ENCODE data around the gene ZNF407. TPM values are rescaled to one million over a fixed set of nuclear protein-coding genes. Genes with fewer than 3 reads are reported as not detected.

The ZNF407 gene
- total and polyA plus RNA-seq, 3 donors from 2014 or later = 10.9 to 35.9 (median 30.8) TPM

DNA sequence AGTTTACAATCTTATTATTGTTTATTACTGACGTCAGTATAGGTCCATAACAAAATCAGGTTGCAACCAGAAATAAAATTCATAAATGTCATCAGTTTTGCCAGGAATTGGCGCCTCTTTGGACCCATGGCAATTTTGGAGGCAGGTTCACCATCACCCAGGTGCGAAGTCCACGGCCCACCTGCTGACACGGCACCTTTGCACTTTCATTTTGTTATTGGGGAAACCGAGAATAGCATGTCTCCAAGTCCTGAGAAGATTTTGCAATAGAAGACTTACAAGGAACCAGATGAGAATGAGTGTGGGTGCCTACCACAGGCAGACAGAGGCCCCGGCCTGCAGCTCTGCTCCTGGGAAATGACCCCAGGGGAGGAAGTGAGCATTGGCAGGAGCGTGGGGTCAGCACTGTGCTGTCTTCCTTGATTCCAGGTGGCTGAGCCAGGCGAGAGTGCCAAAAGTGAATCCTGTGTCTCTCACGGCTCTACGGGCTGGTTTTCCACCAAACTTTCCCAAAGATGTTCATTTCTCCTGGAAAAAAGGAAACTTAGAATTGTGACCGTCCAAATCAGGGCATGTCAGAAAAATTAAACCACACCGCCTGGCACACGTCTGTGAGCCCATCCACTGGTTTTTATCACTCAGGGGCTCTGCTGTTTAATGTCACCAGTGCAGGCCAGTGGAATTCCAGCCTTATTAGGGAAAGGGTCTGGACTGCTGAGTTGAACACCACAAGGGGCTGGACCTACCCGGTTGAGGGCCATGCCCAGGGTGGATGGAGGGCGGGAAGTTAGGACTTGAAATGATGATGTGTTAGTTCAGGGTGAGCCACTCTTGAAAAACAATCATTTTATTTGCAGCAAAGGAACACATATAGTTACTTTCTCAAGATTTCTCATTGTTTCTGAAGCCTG lies 514.8 kb downstream of the ZNF407 start:
- H3K36me3 ChIP-seq (ENCODE audit: low read depth, missing control alignments) = no peaks in the 10 kb centered on the region
- no peak for DNase-seq
- WGBS, 2 donors = 86 to 90% methylated on average over 16 of the region's 16 CpGs
- no peak overlapping the region for H3K27ac ChIP-seq
- intact Hi-C loops (cut with DNase I; ENCODE audit: low total_unique reads) = no loop called here
- H3K4me3 ChIP-seq = no peak overlapping the region
- H3K9me3 ChIP-seq = no peaks in the 10 kb centered on the region
- TF ChIP-seq POLR2A (IDR thresholded peaks at IDR 0.05) = no peak
- TF ChIP-seq, protein P1, sequence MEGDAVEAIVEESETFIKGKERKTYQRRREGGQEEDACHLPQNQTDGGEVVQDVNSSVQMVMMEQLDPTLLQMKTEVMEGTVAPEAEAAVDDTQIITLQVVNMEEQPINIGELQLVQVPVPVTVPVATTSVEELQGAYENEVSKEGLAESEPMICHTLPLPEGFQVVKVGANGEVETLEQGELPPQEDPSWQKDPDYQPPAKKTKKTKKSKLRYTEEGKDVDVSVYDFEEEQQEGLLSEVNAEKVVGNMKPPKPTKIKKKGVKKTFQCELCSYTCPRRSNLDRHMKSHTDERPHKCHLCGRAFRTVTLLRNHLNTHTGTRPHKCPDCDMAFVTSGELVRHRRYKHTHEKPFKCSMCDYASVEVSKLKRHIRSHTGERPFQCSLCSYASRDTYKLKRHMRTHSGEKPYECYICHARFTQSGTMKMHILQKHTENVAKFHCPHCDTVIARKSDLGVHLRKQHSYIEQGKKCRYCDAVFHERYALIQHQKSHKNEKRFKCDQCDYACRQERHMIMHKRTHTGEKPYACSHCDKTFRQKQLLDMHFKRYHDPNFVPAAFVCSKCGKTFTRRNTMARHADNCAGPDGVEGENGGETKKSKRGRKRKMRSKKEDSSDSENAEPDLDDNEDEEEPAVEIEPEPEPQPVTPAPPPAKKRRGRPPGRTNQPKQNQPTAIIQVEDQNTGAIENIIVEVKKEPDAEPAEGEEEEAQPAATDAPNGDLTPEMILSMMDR (IDR thresholded peaks at IDR 0.05) = no peak
- H3K27me3 ChIP-seq = no peaks in the 10 kb centered on the region
- no peaks in the 10 kb centered on the region for H3K4me1 ChIP-seq

DNA sequence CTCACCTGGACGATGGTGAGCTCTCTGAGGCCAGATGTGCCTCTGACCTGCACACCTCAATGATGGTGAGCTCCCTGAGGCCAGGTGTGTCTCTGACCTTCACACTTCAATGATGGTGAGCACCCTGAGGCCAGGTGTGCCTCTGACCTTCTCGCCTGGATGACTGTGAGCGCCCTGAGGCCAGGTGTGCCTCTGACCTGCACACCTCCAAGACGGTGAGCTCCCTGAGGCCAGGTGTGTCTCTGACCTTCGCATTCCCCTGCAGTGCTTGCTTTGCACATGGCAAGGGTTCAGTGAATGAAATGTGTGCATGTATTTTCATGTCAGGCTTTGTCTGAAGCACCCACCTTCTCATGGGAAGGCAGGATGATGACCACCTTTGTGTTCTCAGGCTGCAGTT lies 515.8 kb downstream of the ZNF407 start:
- DNase-seq = no peak
- Histone ChIP-seq H3K4me3 (no peak overlapping the region), H3K27ac (no peak overlapping the region), H3K27me3 (no peaks in the 10 kb centered on the region), H3K4me1 (no peaks in the 10 kb centered on the region), H3K9me3 (no peaks in the 10 kb centered on the region), H3K36me3 (ENCODE audit: low read depth, missing control alignments) (no peaks in the 10 kb centered on the region)
- TF ChIP-seq, protein P1 (IDR thresholded peaks at IDR 0.05) = no peak
- TF ChIP-seq POLR2A (IDR thresholded peaks at IDR 0.05) = no peak
- WGBS, 2 donors = 67 to 96% methylated on average over 2 to 5 of the region's 5 CpGs
- intact Hi-C loops (cut with DNase I; ENCODE audit: low total_unique reads) = no loop called here

DNA sequence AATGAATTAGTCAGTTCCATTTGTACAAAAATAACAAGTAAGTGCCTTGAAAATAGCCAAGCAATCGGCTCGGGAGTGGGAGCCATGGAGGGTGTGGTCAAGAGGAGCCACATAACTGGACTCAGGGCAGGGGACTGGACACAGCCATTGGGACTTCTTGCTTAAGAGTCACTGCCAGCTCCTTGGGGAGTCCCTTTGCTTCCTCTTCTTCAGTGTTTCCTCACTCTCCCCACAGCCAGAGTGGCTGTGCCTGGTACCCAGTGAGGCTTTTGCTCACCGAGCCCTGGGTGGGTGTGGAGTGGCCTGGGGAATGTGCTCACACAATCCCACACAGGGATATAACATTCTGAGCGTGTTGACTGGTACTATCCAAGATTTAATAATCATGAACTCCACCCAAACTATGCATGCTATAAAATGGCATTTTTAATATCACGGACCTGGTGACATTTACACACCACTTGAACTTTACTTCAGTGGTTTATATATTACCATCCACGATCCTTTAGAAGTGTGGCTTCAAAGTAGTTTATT lies 516.6 kb downstream of the ZNF407 start:
- TF ChIP-seq POLR2A (IDR thresholded peaks at IDR 0.05) = no peak
- TF ChIP-seq, protein P1 (IDR thresholded peaks at IDR 0.05) = no peak
- Histone ChIP-seq H3K27me3 (no peaks in the 10 kb centered on the region), H3K4me3 (no peak overlapping the region), H3K27ac (no peak overlapping the region), H3K4me1 (no peaks in the 10 kb centered on the region), H3K9me3 (no peaks in the 10 kb centered on the region), H3K36me3 (ENCODE audit: low read depth, missing control alignments) (no peaks in the 10 kb centered on the region)
- intact Hi-C loops (cut with DNase I; ENCODE audit: low total_unique reads) = no loop called here
- WGBS, 2 donors = 93 to 94% methylated on average over 6 of the region's 6 CpGs
- no peak for DNase-seq

Other genes with a start within 250 kb of the ZNF407 start
- 10 to 100 TPM; 16.2 to 17.0 TPM for gene DIPK1C, start 140.6 kb upstream of the ZNF407 start, total RNA-seq
- gene DIPK1C, start 140.6 kb upstream of the ZNF407 start, polyA plus RNA-seq (ENCODE audit: insufficient read depth, low read depth, low replicate concordance) = 9.3 TPM
- 10 to 100 TPM; 72.0 to 84.5 TPM for gene CNDP2, start 101.5 kb upstream of the ZNF407 start, total RNA-seq
- 74.4 TPM for gene CNDP2, start 101.5 kb upstream of the ZNF407 start, polyA plus RNA-seq (ENCODE audit: insufficient read depth, low read depth, low replicate concordance)
- 1 to 10 TPM in 1 of 2 donors, under 1 TPM in 1; 0.31 to 1.3 TPM for gene CNDP1, start 63.4 kb upstream of the ZNF407 start, total RNA-seq
- gene CNDP1, start 63.4 kb upstream of the ZNF407 start, polyA plus RNA-seq (ENCODE audit: insufficient read depth, low read depth, low replicate concordance) = 0.40 TPM

Data from testis (tissue), 3 donors.